ENCODE data around the gene TUBGCP6.

DNA sequence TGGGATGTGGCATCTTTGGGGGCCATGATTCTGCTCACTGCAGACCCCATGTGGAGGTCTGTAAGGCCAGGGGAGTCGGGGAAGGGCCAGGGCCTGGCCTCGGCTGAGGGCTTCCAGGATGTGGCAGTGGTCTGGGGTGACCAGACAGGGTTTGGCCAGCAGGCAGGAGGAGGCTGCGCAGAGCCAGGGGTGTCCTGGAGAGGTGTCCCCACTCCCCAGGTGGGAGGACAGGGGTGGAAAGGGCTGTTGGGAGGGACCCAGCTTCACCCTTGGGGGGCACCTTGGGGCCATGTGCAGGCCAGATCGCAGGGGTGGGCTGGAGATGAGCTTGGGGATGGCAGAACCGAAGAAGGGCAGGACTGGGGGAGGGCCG is 70.9 kb downstream of the TUBGCP6 start:
- TF ChIP-seq, protein P1, sequence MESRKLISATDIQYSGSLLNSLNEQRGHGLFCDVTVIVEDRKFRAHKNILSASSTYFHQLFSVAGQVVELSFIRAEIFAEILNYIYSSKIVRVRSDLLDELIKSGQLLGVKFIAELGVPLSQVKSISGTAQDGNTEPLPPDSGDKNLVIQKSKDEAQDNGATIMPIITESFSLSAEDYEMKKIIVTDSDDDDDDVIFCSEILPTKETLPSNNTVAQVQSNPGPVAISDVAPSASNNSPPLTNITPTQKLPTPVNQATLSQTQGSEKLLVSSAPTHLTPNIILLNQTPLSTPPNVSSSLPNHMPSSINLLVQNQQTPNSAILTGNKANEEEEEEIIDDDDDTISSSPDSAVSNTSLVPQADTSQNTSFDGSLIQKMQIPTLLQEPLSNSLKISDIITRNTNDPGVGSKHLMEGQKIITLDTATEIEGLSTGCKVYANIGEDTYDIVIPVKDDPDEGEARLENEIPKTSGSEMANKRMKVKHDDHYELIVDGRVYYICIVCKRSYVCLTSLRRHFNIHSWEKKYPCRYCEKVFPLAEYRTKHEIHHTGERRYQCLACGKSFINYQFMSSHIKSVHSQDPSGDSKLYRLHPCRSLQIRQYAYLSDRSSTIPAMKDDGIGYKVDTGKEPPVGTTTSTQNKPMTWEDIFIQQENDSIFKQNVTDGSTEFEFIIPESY (IDR thresholded peaks at IDR 0.05; ENCODE audit: extremely low read depth, insufficient replicate concordance, low read length): no peak
- no peak for TF ChIP-seq ZNF274 (IDR thresholded peaks at IDR 0.05; ENCODE audit: low read depth, low read length)

Measured in HCT116 (cell line).